HG02938 (cell line): ENCODE measurements around the gene POLR2H.
A peak's percentile ranks its signal among the peaks of the same experiment; 100 is the strongest.
"Not testable (repeated sequence)": the region's sequence is repeated elsewhere in the genome, so short reads cannot be mapped to it uniquely, and the experiment has no call there.

Source experiments
- ATAC-seq: cut with Tn5 transposase; IDR thresholded peaks from one replicate; pipeline ENCODE4 v1.9.1; 2021; ENCODE audit warnings: mild to moderate bottlenecking, moderate library complexity; ENCODE audit not compliant: unreplicated experiment

POLR2H gene

GRCh38 chr3:184335661-184336546, 25.6 kb upstream of the POLR2H start:
- peak; percentile 53 for ATAC-seq

- ATAC-seq = no peak
Measured at GRCh38 chr3:184336547-184337398, 24.7 kb upstream of the POLR2H start.

GRCh38 chr3:184337399-184337714, 24.2 kb upstream of the POLR2H start, which contains the start of gene FAM131A:
FAM131A (plus strand) TSS chr3:184337600; CDS start chr3:184337631, 31 bp downstream.
- ATAC-seq = no peak

- ATAC-seq = no peak
Measured at GRCh38 chr3:184337981-184338380, 23.5 kb upstream of the POLR2H start.

- no peak for ATAC-seq
Measured at GRCh38 chr3:184338511-184338945, 23.0 kb upstream of the POLR2H start.

- no peak for ATAC-seq
Measured at GRCh38 chr3:184339001-184339400, 22.5 kb upstream of the POLR2H start.

- ATAC-seq = not testable (repeated sequence)
Measured at GRCh38 chr3:184339451-184340135, 21.9 kb upstream of the POLR2H start.

- no peak for ATAC-seq
Measured at GRCh38 chr3:184341925-184342324, 19.6 kb upstream of the POLR2H start.

- no peak for ATAC-seq
Measured at GRCh38 chr3:184343200-184343876, 18.2 kb upstream of the POLR2H start.

- no peak for ATAC-seq
Measured at GRCh38 chr3:184344579-184345316, 16.8 kb upstream of the POLR2H start.

GRCh38 chr3:184345317-184346144, 16.0 kb upstream of the POLR2H start:
- no peak for ATAC-seq

GRCh38 chr3:184346480-184347190, 14.9 kb upstream of the POLR2H start:
- ATAC-seq = no peak

GRCh38 chr3:184347321-184348056, 14.0 kb upstream of the POLR2H start:
- no peak for ATAC-seq

- no peak for ATAC-seq
Measured at GRCh38 chr3:184348057-184348382, 13.5 kb upstream of the POLR2H start.

GRCh38 chr3:184349563-184350470, 11.7 kb upstream of the POLR2H start:
- no peak for ATAC-seq

- ATAC-seq = no peak
Measured at GRCh38 chr3:184350618-184351017, 10.9 kb upstream of the POLR2H start.
